Hematopoietic multipotent progenitor cell (in vitro differentiated cells): ENCODE measurements around the gene UCKL1. TPM values are rescaled to one million over a fixed set of nuclear protein-coding genes. Genes with fewer than 3 reads are reported as not detected.
"Not testable (repeated sequence)": the region's sequence is repeated elsewhere in the genome, so short reads cannot be mapped to it uniquely, and the experiment has no call there.

Experiments
- DNase-seq, 3 donors: peaks; one replicate each; pipeline ENCODE4 v3.0.0-alpha.2; 2011 to 2015; ENCODE audit warnings: low read depth in 2 of 3, low spot score in 2 of 3
- total RNA-seq: library from RNA; depleted of rRNA; stranded (reverse); fragments of >200 nt; gene quantifications from one replicate; pipeline ENCODE4 v1.2.3, GENCODE V29; 2012

UCKL1 gene
- total RNA-seq, 1 donor: 51.4 TPM

- DNase-seq: not testable (repeated sequence)
Observed at GRCh38 chr20:63960654-63961621, 4.7 kb upstream of the UCKL1 start.

- DNase-seq: no peak
Observed at GRCh38 chr20:63959699-63960075, 3.5 kb upstream of the UCKL1 start.

DNA sequence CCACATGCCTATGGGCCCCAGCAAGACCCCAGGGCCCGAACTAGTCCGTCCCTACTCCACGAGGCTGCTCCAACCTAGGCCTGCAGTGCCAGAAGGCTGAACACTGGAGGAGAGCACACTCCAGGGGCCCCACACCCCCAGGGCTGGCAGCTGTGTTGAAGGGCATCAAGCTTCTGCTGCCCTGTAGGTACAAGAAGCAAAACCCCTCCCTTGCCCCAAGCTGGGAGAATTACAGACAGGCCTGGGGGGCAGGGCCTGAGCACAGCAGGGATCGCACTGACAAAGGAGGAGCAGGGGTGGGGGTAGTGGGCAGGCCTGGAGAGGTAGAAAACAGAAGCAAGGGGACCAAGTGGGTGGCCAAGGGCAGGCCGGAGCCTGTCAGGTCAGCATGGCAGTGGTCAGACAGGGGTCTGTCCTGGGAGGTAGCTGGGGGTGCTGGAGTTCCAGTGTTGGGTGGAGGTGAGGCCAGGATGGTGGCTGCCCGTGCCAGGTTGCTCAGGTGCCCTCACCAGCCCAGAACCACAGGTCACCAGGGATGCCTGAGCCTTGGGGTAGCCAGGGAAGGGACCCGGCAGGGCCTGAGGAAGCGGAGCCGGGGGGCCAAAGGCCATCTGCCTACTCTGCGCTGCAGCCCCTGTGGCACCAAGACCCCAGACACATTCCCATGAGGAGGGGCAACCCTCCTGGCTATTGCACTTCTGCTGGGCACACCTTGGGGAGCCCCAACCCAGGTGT is 2.9 kb upstream of the UCKL1 start:
- no peak for DNase-seq

- no peak for DNase-seq
Observed at GRCh38 chr20:63958471-63958870, 2.3 kb upstream of the UCKL1 start.

GRCh38 chr20:63957690-63958441 is 1.6 kb upstream of the UCKL1 start:
- DNase-seq: no peak

GRCh38 chr20:63957004-63957689 is 931 bp upstream of the UCKL1 start:
- DNase-seq: peak in 2 of 3 donors; percentile 76 to 86

DNA sequence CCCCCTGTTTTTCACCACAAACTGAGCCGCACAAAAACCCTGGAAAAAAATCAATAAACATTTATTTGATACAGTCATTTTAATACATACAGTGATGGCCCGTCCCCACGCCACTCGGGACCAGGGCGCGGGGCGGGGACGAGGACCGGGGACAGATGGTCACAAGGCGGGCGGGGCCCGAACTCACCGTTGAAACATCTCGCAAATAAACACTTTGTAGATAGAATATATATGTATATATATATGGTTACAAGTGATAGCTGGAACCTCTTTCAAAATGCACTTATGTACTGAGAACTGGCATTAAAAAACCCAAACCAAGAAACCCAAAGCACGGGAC is 418 bp upstream of the UCKL1 start:
- no peak for DNase-seq

GRCh38 chr20:63955281-63955826 is 862 bp downstream of the UCKL1 start:
- peak in 1 of 3 donors; percentile 39 for DNase-seq

GRCh38 chr20:63953764-63954429 is 2.3 kb downstream of the UCKL1 start:
- DNase-seq: no peak

GRCh38 chr20:63952769-63953168 is 3.4 kb downstream of the UCKL1 start:
- DNase-seq: no peak

DNA sequence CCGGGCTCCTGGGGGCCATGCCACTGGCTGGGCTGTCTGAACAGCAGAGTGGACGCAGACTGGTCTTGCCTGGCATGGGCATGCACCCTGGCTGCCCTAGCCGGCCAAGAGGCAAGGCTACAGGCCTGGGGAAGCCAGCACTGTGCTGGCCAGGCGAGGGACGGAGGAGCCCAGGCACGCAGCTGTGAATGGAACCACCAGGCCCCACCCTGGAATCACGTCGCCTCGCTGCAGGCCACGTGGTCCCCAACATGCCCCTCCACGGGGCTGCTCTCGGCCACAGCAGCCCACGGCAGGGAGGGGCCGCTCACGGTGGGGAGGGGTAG is 4.0 kb downstream of the UCKL1 start:
- no peak for DNase-seq

- no peak for DNase-seq
Observed at GRCh38 chr20:63951398-63952209, 4.6 kb downstream of the UCKL1 start.

- DNase-seq: no peak
Observed at GRCh38 chr20:63950701-63951397, 5.4 kb downstream of the UCKL1 start.

- DNase-seq: peak in 1 of 3 donors; percentile 23
Observed at GRCh38 chr20:63947638-63948456, 8.4 kb downstream of the UCKL1 start.

GRCh38 chr20:63946986-63947637 is 9.1 kb downstream of the UCKL1 start:
- DNase-seq: no peak

DNA sequence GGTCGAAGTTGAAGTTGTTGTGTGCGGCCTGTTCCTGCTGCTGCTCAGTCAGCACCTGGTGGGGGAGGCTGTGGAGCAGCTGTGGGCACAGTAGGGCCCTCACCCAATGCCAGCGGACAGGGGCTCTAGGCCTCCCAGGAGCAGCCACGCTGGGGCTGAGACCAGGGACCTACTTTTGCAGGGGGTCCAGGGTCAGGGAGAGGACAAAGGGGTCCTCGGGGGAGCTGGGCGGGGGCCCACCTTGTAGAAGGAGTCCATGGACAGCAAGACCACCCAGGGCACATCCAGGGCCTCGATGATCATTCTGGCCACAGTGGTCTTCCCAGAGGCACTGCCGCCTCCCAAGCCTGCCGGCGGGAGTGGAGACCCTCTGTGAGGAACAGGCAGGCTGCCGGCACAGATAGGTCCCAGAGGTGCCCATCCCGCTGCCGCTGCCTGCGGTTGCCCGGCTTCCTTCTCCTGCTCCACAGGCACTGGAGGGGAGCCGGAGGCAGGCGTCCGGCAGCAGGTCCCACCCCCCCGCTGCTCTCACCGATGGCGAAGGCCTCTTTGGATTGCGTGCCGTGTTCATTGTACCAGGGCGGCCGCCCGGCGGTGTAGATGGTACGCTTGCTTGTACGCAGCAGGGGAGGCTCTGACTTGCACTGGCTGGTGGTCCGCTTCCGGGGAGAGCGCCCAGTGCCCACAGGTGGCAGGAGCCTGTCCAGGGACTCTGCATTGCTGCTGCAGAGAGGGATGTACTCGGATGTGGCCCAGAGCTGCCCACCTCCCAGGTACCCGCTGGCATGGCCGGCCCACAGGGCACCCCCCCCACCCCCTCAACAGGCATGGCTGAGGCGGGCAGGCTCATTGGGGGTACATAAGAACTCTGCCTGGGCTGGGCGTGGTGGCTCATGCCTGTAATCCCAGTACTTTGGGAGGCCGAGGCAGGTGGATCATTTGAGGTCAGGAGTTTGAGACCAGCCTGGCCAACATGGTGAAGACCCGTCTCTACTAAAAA is 10.0 kb downstream of the UCKL1 start:
- no peak for DNase-seq
